Hematopoietic multipotent progenitor cell treated with erythropoietin and hydrocortisone succinate and interleukin-3 and kit ligand, for 6 days (in vitro differentiated cells): ENCODE results near the gene BIN1.

Experiments used
- DNase-seq: peaks from one replicate; pipeline ENCODE4 v3.0.0-alpha.2; 2015

The BIN1 gene

GRCh38 chr2:127054996-127055785 lies 51.8 kb downstream of the BIN1 start:
- no peak for DNase-seq

DNA sequence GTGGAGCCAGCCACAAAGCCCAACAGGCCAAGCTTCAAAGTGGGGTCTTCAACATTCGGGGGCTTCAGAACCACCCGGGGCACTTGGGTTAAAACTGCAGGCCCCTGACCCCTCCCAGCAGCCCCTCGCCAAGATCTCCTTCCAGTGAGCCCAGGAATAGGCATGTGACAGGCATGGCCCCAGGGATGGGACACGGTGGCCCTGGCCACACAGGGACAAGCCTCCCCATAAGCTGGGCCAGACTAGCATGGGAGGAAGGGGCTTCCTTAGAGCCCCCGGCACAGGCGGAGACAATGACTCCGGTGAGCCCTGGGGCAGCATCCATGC lies 52.4 kb downstream of the BIN1 start:
- no peak for DNase-seq

GRCh38 chr2:127053731-127054603 lies 53.0 kb downstream of the BIN1 start:
- DNase-seq, result no peak

DNA sequence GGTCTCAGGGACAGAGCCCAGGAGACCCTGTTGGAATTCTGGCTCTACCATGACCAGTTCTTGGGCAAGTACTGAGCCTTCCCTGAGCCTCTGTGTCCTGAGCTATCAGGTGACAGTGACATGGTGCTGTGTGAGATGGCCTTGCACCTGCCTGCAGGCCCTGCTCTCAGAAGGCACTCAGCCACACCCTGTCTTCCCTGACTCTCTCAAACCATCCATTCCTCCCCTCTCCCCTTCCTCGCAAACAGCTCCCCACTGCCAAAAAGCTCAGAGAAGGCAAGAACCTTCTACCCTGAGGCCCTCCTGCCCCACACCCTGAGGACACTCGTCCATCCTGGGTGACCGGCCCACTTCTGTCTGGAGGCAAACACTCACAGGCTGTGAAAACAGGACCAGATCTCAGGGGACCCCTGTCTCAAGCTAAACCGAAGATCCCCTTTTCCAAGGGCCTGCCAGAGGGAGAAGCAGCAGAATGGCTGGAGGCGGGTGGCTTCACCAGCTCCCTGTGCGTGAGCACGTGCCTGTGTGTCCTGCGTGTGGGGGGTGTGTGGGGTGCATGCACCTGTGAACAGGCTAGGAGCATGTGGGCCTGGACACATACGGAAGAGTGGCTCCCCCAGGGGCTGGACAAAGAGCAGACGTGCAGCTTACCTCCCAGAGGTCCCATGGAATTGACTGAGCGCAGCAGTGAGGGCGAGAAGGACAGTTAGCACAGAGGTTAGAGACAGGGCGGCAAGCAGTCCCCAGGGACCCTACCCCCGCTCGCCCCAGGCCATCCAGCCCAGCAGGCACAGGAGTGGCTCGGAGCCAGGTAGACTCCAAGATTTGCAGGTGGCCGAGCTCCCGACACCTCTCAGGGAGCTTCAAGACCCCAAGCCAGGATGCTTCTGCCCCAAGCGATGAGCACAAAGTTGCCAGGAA lies 53.9 kb downstream of the BIN1 start:
- no peak for DNase-seq

GRCh38 chr2:127052057-127052770 lies 54.7 kb downstream of the BIN1 start:
- no peak for DNase-seq

DNA sequence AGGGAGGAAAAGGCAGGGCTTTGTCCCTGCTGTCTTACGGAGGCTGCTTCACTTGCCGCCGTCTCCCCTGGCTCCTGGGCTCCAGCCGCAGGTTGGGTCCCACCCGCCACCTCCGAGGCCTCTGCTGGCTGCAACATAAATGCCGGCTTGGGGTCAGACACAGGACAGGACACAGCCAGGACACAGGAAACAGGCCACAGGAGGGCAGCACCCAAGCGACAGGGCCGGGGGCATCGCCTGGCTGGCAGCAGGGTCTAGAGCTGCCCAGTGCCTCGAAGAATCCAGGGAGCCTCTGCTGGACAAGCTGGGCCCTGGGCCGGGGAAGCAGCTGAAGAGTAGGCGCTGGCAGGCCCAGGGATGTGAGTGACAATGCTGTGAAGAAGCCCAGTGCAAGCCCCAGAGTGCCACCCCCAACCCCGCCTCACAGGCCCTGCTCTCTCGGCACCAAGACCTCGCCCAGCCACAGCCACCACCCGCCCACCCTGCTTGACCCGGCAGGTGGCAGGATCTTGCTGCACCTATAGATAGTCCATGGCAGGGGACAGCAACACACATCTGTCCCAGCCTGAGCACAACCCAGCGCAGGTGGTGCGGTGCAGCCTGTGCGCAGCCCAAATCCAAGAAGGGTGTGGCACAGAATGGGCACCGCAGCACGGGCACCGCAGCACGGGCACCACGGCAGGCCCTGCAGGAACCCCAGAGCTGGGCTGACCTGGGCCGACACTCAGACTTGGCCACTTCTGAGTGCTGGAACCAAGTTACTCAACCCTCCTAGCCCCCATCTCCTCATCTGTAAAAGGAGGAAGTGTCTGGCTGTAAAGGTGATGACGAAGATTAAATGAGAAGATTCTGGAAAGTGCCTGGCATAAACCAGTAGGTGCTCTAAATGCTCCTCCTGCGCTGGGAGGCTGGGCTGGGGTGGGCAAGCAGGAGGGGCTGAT lies 55.6 kb downstream of the BIN1 start:
- no peak for DNase-seq

DNA sequence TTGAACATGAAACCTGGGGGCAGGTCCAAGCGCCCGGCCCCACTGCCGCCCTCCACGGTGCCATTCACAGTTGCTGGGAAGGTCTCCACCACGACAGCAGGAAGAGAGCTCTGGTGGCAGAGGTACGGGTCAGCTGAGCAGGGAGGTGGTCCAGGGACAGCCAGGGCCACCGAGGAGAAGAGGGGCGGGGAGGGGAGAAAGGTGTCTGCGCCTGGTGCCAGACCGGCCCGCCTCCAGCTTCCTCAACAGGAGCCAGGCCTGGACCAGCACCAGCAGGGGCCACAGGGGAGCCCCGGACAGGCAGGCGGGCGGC lies 56.2 kb downstream of the BIN1 start:
- no peak for DNase-seq

- DNase-seq, result peak; percentile 67
These were observed 56.8 kb downstream of the BIN1 start for GRCh38 chr2:127049927-127050802.

- DNase-seq, result no peak
These were observed 57.7 kb downstream of the BIN1 start for GRCh38 chr2:127048969-127049897.

GRCh38 chr2:127048618-127048935 lies 58.4 kb downstream of the BIN1 start:
- DNase-seq, result no peak

GRCh38 chr2:127047716-127048617 lies 59.0 kb downstream of the BIN1 start:
- DNase-seq, result no peak

- no peak for DNase-seq
These were observed 59.9 kb downstream of the BIN1 start for GRCh38 chr2:127047054-127047453.

DNA sequence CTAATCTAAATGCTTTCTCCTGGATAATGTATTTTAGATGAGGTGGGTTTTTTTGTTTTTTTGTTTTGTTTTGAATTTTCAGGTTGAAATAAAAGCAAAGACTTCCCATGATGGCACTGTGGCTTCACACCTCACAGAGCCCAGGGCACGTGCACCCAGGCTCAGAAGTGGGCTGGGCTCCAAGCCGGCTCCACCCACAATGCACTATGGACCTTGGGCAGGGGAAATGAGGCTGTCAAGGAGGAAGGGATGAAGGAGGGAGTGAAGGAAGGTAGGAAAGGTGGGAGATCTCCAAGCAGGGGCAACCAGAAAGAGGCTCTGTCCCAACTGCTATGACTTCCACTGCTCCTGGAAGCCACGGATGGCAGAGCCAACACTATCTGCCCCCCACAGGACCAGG lies 60.4 kb downstream of the BIN1 start:
- DNase-seq, result no peak

DNA sequence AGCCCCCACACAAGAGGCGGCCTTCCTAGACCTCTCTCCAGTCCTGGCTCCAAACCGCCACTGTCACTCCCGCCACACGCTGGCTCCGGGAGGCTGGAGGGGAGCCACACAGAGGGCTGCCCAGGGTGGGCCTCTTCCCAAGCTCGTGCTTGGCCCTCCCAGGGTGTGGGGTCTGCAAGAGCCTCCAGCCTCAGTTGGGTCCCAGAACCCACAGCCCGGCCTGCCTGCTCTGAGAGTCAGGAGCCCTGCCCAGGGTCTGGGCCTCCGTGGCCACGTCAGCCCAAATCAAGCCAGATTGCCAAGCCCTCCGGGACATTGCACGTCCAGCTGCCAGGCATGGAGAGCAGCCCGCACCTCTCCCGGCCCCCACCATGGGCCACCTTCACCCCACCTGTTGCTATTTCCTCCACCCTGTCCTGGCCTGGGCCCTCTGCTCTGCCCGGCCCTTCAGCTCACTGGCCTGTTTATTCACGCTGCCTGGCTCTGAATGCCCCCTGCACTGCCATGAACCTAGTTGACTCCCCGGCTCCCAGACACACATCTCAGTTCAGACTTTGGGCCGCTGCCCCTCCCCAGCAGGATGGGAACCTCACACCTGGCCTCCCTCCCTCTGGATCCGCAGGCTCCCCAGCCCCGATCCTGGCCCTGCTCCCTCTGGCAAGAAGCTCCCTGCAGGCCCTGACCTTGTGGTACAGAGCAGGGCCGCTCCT lies 61.0 kb downstream of the BIN1 start:
- DNase-seq, result no peak

DNA sequence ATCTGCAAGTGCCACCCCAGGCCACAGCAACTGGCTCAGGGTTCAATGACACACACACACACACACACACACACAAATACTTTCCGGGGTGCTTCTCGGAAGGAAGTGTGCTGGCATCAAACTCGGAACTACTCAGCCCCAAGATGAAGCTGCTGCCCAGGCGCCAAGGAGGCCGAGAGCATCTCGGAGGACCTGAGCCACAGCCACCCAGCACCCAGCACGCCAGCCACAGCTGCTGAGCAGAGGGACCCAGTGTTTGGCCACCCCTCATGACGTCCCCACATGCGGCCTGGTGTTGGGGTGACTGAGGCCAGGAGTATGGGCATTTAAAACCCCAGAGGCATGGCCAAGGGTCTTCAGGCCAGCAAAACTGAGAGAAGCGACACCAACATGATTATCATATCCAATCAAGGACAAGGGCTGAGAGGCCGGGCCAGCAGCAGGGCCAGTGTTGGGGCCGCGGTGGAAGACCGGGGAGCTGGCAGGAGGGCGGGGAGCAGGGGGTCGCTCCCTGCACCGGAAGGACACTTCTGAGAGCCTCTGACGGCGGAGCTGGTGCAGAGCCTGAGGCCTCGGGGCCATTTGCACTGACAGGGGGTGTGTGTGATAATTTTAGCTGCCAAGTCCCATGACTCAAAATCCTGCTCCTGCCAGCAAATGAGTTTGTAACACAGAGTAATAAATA lies 61.8 kb downstream of the BIN1 start:
- DNase-seq, result no peak

DNA sequence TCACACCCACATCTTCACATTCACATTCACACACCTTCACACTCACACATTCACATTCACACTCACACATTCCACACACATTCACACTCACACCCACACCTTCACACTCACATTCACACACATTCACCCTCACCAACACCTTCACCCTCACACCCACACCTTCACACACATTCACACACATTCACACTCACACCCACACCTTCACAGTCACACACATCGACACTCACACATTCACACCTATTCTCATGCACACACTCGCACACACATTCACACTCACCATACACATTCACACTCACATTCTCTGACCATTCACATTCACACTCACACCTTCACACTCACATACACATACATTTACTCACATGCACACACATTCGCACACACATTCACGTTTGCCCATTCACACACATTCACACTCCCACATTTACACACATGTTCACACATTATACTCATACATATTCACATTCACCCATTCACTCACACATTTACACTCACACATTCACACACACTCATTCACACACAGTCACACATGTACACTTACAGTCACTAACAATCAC lies 62.7 kb downstream of the BIN1 start:
- no peak for DNase-seq
